GM19452 (cell line): ENCODE results near the gene NRF1.

Experiments used
- ATAC-seq: cut with Tn5 transposase; IDR thresholded peaks from one replicate; pipeline ENCODE4 v1.9.1; 2021; ENCODE audit not compliant: unreplicated experiment

Gene NRF1

DNA sequence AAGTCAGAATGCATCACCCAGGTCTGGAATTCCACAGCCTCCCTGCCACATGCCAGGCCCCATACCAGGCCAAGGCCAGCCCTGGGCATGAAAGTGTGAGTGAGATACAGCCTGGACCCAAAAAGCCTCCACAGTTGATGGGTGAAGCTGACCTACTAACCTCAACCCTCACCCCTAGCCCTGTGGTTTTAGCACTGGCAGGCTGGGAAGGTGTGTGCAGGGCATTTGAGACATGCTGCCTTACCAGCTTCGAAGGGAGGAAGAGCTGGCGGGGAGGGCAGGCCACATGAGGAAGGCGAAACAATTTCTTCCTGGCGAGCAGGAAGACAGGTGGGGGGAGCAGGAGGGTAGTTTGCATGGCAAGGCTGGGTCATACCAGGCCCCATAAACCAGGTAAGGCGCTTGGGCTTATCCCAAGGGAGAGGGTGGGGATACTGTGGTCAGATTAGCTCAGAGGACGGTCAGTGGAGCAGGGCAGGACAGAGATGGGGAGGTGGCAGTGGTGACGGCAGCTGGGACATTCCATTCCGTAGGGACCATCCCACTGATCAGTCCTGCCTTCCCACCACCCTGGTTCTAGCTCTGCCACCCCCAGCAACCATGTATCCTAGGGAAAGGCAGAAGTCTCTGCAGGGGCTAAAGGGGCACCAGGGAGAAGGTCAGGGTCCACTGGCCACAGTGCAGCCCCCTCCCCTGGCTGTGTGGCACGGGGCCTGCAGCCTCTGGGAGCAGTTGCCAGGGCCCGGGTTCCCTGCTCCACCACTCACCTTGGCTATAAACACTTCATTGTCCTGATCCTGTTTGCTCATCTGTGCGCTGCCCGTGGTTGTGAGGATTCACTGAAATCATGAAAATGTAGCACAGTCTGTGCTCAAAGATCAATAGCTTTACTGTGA, 155.8 kb downstream of the NRF1 start:
- ATAC-seq: no peak

DNA sequence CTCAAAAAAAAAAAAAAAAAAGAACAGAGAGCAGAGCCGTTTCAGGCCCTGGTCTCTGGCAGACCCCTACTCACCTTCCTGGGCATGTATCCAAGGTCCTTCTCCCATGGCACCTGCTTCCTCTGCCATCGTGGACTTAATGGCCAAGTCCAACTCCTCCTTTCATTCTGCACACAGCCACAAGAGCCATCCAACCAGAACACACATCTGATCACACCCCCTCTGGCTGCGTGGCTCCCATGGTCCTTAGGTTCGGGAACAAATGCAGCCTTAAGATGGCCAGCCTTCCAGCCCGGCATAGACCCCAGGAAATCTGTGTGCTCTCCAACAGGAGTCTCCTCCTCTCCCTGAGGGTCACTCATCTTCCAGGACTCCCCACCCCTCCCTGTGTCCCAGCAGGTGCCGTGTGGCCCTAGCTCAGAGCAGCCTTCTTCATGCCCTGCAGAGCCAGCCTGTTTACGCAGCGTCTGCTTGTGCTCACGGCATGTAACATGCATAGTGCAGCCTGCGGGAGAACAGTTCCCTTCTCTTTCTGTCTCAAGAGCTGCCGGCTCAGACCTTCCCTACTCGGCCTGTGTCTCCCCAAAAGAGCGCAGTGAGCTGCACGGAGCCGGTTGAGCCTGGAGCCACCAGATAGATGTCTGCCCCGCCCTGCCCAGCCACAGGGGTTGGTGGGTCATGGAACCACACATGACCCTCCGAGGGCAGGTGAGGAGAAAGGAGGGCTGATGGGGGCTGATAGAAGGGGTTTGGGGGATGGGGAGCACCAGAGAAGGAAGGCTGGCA, 157.3 kb downstream of the NRF1 start:
- no peak for ATAC-seq

DNA sequence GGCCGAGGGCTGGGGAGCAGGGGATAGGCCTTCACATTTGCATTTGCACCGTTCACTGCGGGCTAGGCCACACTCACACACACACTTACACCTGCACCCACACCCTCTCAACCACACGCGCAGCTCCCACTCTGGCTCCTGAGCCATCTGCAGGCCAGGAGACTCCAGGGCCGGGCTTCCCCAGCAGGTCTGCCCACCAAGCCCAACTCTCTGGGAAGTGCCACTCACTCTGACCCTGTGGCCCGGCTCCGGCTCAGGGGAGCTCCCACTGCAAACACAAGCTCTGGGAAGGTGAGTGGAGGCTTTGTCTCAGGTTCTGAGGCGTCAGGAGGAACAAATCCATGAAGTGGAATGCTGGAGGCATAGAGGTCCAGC, 157.9 kb downstream of the NRF1 start:
- ATAC-seq: no peak

DNA sequence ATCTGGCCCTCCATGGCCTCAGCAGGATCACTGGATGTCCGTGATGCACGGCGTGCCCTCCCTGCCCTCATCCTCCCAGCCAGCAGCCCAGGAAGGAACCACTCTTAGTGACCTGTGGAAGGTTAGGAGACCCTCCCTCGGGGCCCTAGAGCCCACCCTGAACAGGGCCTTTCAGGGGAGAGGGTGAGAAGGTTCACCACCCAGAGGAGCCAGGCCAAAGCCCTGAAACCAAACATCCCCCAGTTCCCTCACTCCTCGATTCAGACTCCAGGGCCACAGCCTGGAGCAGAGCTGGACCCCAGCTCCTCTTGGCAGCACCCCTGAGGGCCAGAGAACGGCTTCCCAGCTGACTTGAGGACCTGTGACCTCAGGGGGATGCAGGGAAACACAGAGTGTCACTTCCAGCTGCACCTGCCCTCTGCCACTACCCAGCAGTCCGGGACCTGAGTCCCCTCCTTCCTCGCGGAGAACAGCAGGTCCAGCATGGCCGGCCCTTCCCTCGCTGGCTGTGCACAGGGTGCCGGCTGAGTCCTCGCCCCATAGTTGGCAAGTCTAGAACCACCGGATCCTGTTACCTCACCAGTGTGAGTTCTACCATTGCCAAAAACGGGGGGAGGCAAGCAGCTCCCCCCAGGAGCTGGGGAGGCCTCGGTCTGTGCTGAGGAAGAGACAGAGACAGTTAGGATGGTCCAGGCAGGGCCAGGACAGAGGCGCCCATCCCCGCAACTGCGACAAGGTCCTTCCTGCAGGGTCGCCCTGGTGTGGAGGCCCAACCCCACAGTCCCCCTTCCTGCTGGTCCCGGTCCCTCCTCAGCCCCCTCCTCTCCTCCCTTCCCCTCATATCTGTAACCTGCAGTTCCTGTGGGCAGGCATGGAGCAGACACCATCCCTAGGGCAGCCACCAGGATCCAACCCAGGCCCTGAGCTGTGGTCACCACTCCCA, 158.6 kb downstream of the NRF1 start:
- no peak for ATAC-seq

DNA sequence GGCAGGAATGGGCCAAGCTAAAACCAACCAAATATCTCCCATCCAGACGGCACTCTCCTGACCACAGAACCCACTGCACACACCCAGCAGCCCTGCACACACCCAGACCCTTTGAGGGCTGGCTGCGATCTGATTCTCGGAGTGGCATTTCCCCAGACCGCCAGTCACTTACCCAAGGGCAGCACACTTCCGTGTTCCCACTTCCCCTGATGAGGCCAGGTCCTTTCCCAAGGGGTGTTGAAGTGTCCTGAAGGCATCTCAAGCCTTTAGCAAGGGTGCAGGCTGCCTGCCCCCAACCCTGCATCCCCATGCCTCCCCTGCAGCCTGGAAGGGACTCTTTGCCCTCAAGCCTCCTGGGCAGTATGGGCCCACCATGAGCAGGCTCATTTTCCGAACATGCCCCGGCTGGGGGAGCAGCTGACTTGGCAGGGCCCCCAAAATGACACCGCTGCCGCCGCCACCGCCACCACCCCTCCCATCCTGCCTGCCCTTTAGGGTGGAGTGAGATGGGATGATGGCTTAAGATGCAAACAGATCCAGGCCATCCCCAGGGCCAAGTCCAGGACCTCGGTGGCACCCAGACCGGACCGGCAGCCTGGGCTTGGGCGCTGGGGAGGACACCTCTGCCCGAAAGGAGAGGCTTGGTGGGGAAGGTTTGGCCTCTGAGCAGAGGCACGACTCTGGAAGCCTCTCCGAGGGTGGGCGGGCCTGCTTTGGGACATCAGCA, 159.8 kb downstream of the NRF1 start:
- ATAC-seq: no peak

DNA sequence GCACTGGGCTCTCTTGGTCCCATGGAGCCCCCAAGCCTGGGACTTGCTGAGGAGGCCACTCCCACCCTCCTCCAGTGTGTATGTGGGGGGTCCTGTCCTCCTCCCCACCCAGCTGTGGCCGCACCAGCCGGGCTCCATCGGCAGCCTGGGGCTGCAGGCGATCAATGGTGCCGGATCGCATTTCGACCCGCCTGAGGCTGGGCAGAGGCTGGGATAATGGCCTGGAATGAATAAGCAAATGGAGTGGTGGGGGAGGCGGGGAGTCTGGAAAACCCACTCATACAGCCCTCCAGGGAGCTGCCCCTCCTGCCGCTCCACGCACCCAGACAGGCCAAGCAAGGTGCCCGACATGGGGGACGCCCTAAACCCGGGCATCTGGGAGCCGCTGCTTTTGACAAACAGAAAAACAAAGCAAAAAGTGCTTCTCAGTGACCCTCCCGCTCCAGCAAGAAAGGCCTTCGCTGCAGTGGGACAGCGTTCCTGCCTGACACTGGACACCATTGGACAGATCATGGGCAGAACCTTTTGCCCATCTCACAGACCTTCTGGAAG, 160.5 kb downstream of the NRF1 start:
- ATAC-seq: no peak

DNA sequence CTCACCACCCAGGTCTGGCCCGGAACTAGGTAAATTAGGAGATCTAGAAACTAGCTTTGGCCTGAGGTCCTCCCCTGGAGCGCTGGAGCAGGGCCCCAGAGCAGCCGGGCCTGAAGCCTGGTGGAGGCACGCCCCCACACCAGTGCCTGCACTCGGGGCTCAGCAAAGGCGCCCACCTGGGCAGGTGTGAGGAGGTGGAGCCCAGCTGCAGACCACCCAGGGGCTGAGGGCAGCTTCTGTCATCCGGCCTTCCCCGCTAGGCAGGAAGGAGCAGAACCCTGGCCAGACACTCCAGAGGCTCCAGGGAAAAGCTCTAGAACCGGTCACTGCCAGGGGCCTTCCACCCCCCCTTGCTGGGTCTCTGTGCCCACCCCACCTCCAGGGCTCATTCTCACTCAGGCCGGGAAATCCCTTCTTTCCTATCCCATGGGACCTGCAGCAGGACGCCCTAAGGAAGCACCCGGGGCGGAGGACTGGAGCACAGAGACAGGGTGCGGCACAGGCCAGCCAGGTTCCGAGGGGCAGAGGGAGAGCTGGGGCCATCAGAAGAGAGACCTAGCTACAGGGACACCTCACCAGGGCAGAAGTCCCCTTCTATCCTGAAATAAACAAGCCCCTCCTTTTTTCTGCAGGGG, 161.2 kb downstream of the NRF1 start:
- ATAC-seq: no peak

DNA sequence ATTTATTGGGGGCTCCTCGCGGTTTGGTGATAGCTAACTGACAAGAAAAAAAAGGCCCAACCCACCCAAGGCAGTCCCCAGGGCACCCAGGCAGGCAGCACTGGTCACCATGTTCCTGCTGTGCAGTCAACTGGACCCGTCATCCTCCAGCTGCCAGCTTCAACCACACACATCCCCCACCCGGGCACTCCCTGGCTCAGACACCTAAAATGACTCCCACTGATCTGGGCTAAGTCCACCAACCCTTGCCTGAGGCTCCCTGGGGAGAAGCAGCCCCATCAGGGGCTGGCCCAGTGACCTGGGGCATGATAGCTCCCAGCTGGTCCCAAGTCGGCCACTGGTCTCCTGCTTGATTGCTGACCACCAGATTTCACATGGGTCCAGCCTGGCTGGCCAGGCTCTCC, 161.8 kb downstream of the NRF1 start:
- no peak for ATAC-seq

DNA sequence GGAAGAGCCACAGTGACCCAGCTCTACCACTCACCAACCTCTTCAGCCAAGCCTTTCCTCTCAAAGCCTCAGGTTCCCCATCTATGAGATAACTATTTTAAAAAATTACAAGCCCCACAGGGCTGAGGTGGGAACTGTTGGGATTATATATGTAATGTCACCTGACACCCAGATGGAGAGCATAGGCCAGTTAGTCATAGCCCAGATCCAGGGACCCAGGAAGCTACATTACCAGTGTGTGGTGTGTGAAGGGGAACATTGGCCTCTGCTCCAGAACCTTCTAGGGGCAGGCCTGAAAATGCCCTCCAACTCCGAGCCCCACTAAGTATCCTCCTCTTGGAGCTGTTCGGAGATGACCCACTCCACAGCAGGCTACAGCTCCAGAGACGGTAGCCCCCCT, 162.4 kb downstream of the NRF1 start:
- no peak for ATAC-seq

DNA sequence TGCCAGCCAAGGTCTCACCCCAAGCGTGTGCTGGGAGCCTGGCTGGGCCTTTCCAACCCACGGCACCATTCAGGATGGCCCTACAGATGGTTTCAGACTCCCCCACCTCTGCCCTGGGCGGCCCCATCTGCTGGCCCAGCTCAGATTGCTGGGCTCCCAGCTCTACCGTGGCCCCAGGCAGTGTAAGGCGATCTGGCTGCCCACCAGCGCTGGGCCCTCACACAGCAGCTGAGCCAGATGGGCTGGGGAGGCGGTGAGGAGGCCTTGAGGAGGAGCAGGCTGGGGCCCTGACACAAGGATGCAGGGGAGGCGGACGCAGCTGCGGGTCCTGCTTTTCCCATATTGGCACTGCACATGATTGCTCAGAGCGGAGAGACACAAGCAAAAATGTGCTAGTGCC, 162.8 kb downstream of the NRF1 start:
- no peak for ATAC-seq

DNA sequence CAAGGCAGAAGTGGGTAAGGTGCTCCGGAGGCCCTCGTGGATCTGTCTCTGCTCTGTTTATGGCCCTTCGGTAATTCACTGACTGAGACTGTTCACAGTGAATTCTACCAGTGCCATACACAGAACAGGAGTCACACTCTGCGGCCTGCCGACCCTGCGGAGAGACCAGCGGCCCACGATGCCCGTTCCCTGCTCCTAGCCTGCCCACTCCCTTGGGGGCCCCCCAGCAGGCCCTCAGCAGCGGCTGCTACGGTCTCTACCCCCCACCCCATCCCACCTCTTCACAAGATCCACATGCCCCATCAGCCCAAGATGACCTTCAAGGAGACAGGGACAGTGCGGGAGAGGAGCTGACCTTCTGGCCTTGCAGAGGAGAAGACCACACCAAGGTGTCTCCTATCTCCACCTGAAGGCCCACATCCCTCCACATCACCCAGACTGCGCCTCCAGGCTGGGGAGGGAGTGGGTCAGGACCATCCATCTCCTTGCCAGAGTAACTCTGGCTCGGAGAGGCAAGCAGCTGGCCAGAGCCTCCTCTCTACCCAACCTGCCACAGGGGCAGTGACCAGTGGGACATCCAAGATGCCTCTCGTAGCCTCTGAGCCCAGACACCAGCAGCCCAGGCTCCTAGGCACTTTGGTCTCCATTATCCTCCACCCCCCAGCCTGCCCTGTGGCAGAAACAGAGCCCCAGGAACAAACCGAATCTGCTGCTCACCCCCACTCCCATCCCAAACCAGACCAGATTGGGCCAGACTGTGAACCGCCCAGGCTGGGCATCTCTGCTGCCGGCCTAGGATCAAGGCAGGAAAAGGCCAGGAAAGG, 163.6 kb downstream of the NRF1 start:
- ATAC-seq: no peak

DNA sequence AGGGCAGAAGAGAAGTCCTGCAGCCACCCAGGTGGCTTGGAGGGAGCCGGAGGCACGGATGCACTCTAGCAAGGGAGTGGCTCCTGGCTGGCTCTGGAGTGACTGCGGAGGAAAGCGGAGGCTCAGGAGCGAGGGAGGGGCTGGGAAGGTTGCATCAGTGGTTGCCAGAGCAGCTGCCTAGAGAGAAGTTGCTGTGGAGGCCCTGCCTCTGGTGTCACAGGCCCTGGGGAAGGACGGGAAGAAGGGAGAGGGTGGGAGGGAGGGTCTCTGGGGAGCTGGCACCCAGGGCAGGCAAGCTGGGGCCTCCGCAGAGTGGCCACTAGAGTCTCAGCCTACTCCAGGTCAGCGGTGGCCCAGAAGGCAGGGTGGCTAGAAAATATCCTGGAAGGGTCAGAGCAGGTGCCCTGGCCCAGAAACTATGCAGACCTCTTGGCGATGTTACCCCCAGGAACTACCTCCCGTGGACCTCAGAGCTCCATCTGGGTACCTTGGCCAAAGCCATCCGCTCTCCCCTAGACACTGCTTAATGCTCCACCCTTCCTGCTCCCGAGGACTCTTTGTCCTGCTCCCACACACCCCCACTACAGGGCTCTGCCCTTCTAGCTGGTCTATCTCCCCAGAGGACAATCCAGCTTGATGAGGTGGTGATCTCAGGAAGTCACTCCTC, 164.3 kb downstream of the NRF1 start:
- ATAC-seq: no peak

DNA sequence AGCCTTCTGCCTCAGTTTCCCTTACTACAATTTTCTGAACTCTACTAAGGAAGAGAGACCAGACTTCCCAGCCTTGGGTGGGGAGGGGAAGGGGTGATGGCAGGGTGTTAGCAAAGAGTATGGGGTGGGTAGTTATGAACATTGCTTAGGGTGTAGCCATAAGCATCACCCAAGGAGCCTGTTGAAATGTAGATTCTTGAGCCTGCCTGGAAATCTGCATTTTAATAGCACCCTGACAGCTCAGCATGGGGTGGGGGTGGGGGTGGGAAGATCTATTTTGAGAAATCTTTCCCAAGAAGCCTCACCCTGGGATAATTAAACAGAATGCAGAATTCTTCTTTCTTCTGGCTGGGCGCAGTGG, 164.8 kb downstream of the NRF1 start:
- no peak for ATAC-seq

DNA sequence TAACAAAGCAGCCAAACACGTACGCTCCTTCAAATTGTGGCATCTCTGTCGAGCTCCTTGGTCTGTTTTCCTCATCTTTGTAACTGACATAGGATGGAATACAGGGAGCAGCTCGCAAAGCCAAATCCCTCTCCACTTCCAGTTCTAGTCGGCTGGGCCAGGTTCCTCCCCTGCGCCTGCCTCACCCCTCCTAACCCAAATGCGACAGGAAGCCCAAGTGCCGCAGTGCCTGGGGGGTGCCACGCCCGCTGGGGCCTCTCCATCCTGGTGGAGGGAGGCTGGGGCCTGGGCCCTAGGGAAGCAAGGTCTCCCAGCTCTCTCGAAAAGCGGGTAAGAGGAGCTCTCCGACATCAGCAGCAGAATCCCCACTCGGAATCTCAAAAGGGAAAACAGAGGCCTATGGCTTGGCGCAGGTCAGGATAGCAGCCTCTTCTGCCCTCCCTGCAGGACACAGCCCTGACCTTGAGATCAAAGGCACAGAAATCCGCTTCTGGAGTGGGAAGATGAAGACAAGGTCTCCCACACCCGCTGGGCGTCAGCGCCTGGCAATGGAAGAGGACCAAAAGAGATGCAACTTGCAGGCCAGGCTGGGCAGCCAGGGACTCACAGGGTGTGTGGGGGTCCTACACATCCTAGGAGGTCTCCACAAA, 165.8 kb downstream of the NRF1 start:
- ATAC-seq: no peak

DNA sequence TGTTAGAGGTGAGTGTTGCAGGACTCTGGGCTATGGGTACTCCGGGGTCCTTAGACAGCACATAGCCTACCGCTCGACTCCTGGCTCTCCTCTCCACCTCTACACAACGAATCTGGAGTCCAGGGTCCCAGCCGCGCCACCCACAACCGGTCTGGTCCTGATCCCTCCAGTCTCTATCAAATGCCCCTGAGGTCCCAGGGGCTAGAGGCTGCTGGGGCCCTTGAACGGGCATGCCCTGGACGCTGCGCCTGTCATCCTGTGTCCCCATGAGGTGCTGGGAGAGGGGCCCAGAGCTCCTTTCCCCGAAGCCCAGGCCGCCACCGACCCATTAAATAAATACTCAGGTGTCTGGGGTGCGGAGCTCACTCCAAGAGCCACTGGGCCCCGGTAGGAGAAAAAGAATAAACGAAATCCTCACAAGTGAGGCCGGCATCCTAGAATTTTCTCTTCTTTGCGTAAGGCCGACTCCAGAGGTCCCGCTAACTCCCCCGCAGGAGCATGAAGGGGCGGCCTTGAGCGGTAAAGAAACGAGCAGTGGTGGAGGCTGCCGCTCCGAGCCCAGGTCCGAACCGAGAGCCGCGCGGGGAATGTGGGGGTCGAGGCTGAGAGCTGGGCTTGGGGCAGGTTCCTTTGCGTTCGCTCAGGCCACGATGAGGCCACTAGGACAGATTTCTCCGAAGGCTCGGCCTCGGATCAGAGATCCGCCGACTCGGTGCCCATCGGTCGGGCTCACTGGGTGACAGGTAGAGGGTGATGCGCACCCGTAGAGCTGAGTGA, 166.7 kb downstream of the NRF1 start:
- ATAC-seq: no peak

DNA sequence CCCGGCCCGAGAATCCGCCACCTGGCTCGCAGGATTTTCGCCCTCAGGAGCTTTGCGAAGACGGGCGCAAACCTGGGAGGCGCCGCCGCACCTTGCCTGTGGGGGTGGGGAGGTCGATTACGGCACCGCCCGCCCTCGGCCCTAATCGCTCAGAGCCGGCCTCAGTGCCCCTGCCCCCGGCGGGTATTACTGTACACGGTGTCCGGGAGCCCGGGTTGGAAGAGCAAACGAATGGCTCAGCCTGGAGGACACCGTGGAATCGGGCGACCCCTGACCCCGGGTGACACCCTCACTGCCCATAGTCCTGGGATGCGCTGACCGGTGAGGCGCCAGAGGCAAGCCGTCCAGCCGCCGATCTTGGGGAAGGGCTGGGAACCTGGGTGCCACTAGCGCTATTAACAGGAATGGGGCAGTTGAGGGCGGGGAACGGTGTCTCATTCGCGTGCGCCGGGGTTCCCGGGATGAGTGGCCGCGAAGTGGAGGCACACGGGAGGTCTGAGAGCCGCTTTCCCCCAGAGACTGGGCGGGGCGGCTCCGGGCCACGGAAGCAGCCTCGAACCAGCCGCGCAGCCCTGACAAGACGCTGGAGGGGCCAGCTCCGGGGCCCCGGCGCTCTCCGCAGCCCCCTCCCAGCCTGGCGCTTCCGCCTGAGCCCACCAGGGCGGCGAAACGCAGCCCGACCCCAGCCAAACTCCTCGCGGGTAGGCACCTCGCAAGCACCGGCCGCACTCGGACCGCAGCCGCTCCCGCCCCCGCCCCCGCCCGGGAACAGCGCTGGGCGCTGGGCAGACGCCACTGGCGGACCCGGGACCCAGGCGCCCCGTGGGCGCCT, 167.5 kb downstream of the NRF1 start:
- ATAC-seq: no peak
